HG02885 (cell line): ENCODE data around the gene RBM22.

Experiments used
- ATAC-seq: cut with Tn5 transposase; IDR thresholded peaks from one replicate; pipeline ENCODE4 v1.9.1; 2021; ENCODE audit warnings: mild to moderate bottlenecking; ENCODE audit not compliant: unreplicated experiment, poor library complexity

The RBM22 gene

GRCh38 chr5:150653762-150654556, 46.9 kb downstream of the RBM22 start:
- ATAC-seq: no peak

GRCh38 chr5:150653145-150653761, 47.6 kb downstream of the RBM22 start:
- no peak for ATAC-seq

GRCh38 chr5:150651924-150652671, 48.8 kb downstream of the RBM22 start:
- no peak for ATAC-seq

- ATAC-seq: no peak
Observed at GRCh38 chr5:150651382-150651781, 49.5 kb downstream of the RBM22 start.

- ATAC-seq: no peak
Observed at GRCh38 chr5:150650021-150651006, 50.5 kb downstream of the RBM22 start.

- no peak for ATAC-seq
Observed at GRCh38 chr5:150649108-150650020, 51.5 kb downstream of the RBM22 start.

GRCh38 chr5:150648294-150649107, 52.4 kb downstream of the RBM22 start:
- no peak for ATAC-seq

- ATAC-seq: no peak
Observed at GRCh38 chr5:150647275-150648251, 53.3 kb downstream of the RBM22 start.

GRCh38 chr5:150645070-150645700, 55.7 kb downstream of the RBM22 start:
- ATAC-seq: no peak

GRCh38 chr5:150644514-150644913, 56.3 kb downstream of the RBM22 start:
- no peak for ATAC-seq

- no peak for ATAC-seq
Observed at GRCh38 chr5:150644058-150644457, 56.8 kb downstream of the RBM22 start.

GRCh38 chr5:150642991-150643710, 57.7 kb downstream of the RBM22 start:
- ATAC-seq: no peak

GRCh38 chr5:150642567-150642927, 58.3 kb downstream of the RBM22 start:
- ATAC-seq: no peak

- no peak for ATAC-seq
Observed at GRCh38 chr5:150641824-150642566, 58.9 kb downstream of the RBM22 start.

GRCh38 chr5:150641006-150641570, 59.8 kb downstream of the RBM22 start:
- ATAC-seq: no peak
